Measurements from ENCODE around the gene CDKN2AIP. TPM values are rescaled to one million over a fixed set of nuclear protein-coding genes. Genes with fewer than 3 reads are reported as not detected.

CDKN2AIP gene
- total RNA-seq, 1 donor from 2014 or later, result 8.5 TPM

DNA sequence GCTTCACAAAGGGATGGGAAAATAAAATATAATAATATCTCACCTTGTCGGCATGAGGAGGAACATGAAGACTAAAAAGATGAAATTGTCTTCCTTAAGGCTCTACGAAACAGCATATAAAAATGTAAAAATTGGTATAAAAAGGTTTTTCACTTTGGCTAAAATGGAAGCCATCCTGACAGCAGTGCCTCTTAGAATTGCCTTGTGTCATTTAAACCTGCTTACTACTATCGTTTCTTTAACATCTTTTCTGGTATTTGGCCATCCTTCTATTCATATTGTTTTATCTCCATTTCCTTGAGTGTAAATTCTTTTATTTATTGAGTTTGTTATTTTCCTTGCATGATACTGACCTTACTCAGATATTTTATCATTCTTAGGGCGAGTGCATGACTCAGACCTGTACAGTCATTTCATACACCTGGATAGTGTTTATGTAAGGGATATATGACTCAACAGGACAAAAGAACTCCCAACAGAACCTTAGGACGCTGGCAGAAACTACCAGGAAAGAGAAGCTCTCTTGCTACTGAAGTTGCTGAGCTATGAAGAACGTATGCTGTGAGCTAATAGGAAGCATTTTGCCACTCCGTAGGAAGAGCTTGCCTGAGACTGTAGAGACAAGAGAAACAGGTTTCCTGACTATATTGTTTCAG, 5.8 kb upstream of the CDKN2AIP start:
- H3K9me3 ChIP-seq (replicated peaks), result no peaks in the 10 kb centered on the region
- no peak overlapping the region for H3K27ac ChIP-seq (replicated peaks)
- no peaks in the 10 kb centered on the region for H3K36me3 ChIP-seq
- H3K4me1 ChIP-seq, result peaks cover 13% of the 10 kb centered on the region
- H3K27me3 ChIP-seq (ENCODE audit: low read depth), result no peaks in the 10 kb centered on the region
- TF ChIP-seq CTCF (IDR thresholded peaks at IDR 0.05; ENCODE audit: borderline replicate concordance), result no peak
- no peak overlapping the region for H3K4me3 ChIP-seq
- intact Hi-C loops (cut with micrococcal nuclease), result no loop called here
- DNase-seq, result no peak

DNA sequence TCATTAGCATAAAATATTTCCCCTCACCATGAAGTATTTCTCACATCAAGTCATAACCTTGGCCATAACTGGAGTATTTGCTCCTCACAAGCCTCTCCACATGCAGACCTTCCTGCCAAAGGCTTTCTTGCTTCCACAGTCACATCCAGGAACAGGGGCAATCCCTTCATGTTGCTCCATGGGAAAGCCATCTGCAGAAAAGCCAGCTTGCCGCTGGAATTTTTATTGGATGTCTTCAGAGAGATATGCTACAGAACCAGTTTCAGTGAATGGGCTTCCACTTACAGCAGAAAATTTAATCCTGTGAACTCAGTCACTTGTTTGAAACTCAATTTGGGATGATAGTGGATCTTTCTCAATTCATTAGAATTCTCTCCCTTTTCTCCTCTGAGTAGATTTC, 3.2 kb upstream of the CDKN2AIP start:
- no peaks in the 10 kb centered on the region for H3K27me3 ChIP-seq (ENCODE audit: low read depth)

DNA sequence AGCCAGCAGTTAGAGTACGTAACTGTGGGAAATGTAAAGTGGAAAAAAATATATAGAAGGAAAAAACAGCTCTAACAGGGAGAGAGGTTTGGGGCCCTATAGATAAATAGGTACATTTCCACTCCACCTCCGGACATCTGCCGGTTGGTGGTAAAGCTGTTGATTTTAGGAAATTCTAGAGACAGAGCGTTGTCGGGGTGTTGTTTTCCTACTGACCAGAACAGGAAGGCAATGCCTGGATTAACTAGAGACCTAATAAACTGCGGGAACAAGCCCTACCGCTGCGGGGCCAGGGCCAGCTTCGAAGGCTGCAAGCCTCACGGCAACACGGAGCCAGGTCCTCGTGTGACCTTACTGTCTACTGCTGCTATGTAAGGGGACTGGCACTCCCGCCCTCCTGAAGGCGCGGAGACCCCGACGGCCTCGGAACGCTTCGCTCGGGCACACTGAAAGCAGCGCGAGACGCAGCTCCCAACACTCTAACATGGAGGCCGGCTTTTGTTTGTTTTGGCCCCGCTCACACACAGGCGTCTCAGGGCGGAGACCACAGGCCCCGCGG, 702 bp upstream of the CDKN2AIP start:
- Histone ChIP-seq H3K4me3 (peak overlapping the region; percentile 92), H3K9me3 (replicated peaks) (no peaks in the 10 kb centered on the region), H3K36me3 (peaks cover 30% of the 10 kb centered on the region), H3K27ac (replicated peaks) (peak overlapping the region; percentile 98), H3K27me3 (ENCODE audit: low read depth) (no peaks in the 10 kb centered on the region), H3K4me1 (peaks cover 62% of the 10 kb centered on the region)
- intact Hi-C loops (cut with micrococcal nuclease), result no loop called here
- DNase-seq, result no peak
- TF ChIP-seq CTCF (IDR thresholded peaks at IDR 0.05; ENCODE audit: borderline replicate concordance), result no peak

More for the DNA sequence above, 3.2 kb upstream of the CDKN2AIP start:
- intact Hi-C loops (cut with micrococcal nuclease), result no loop called here
- Histone ChIP-seq H3K4me1 (peaks cover 38% of the 10 kb centered on the region), H3K4me3 (no peak overlapping the region), H3K9me3 (replicated peaks) (no peaks in the 10 kb centered on the region), H3K36me3 (peaks cover 5% of the 10 kb centered on the region), H3K27ac (replicated peaks) (no peak overlapping the region)
- no peak for DNase-seq
- no peak for TF ChIP-seq CTCF (IDR thresholded peaks at IDR 0.05; ENCODE audit: borderline replicate concordance)

DNA sequence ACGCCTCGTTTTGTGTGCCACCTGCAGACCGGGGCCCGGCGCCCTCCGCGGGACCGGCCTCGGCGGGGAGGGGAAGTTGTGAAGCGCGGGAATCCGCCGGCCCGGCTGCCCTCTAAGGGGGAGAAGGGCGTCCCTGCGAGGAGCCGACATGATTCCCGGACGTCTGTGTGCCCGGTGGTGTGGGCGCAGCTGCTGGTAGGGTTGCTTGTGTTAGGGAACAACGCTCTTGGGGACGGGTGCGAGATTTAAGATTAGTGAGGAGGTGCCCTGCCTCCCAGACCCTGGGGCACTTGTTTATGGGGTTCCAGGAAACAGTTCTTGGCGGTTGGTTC, 627 bp downstream of the CDKN2AIP start:
- DNase-seq, result peak; percentile 45
- Histone ChIP-seq H3K36me3 (peaks cover 43% of the 10 kb centered on the region), H3K27ac (replicated peaks) (peak overlapping the region; percentile 98), H3K4me3 (peak overlapping the region; percentile 92), H3K27me3 (ENCODE audit: low read depth) (no peaks in the 10 kb centered on the region), H3K4me1 (peaks cover 76% of the 10 kb centered on the region), H3K9me3 (replicated peaks) (no peaks in the 10 kb centered on the region)
- intact Hi-C loops (cut with micrococcal nuclease), result no loop called here
- no peak for TF ChIP-seq CTCF (IDR thresholded peaks at IDR 0.05; ENCODE audit: borderline replicate concordance)

- intact Hi-C loops (cut with micrococcal nuclease), result no loop called here
- no peak overlapping the region for H3K4me3 ChIP-seq
- no peaks in the 10 kb centered on the region for H3K27me3 ChIP-seq (ENCODE audit: low read depth)
- H3K27ac ChIP-seq (replicated peaks), result no peak overlapping the region
- peaks cover 76% of the 10 kb centered on the region for H3K4me1 ChIP-seq
- H3K9me3 ChIP-seq (replicated peaks), result no peaks in the 10 kb centered on the region
- TF ChIP-seq CTCF (IDR thresholded peaks at IDR 0.05; ENCODE audit: borderline replicate concordance), result no peak
- DNase-seq, result no peak
- peaks cover 59% of the 10 kb centered on the region for H3K36me3 ChIP-seq
Observed at GRCh38 chr4:183447646-183448045, 3.2 kb downstream of the CDKN2AIP start.
